Measurements from ENCODE around the gene ACOX2. TPM values are rescaled to one million over a fixed set of nuclear protein-coding genes. Genes with fewer than 3 reads are reported as not detected.
A peak's percentile ranks its signal among the peaks of the same experiment; 100 is the strongest.

Gene ACOX2
- total RNA-seq, 1 experiment from 2014 or later: 12.8 TPM

- H2AFZ ChIP-seq (ENCODE audit: low read depth, low read length, poor library complexity, severe bottlenecking): no peak overlapping the region
- H3K27me3 ChIP-seq (ENCODE audit: insufficient read depth, low read length): no peaks in the 10 kb centered on the region
- H4K20me1 ChIP-seq (ENCODE audit: insufficient read depth): no peaks in the 10 kb centered on the region
- H3K9me3 ChIP-seq (ENCODE audit: control insufficient read depth in 1 of 2, insufficient read depth in 1 of 2, low read depth in 1 of 2, low read length in 2 of 2): no peaks in the 10 kb centered on the region
- H3K79me2 ChIP-seq (ENCODE audit: insufficient read depth, low read length): no peaks in the 10 kb centered on the region
- H3K27ac ChIP-seq (ENCODE audit: low read depth, low read length): no peak overlapping the region
- peaks cover 11 to 28% of the 10 kb centered on the region in 2 experiments for H3K4me1 ChIP-seq (ENCODE audit: control insufficient read depth in 1 of 2, insufficient read depth in 2 of 2, low read length in 2 of 2)
- H3K4me3 ChIP-seq (replicated peaks in 1 of 2; ENCODE audit: low read depth in 1 of 2, low read length in 2 of 2): no peak overlapping the region
- H3K9me2 ChIP-seq (ENCODE audit: insufficient read depth): no peaks in the 10 kb centered on the region
- no peak for TF ChIP-seq ZFX (IDR thresholded peaks at IDR 0.05)
- ATAC-seq (no peak), DNase-seq (ENCODE audit: low read depth, low spot score) (no peak)
- CTCF ChIA-PET: no interaction called here
- BruUV-seq (replicated peaks): no TSS peak
- H3K4me2 ChIP-seq (ENCODE audit: low read length): no peak overlapping the region
- POLR2A ChIA-PET: no interaction called here
- RAD21 ChIA-PET (ENCODE audit: low non-redundant PET in 1 of 2, low total read pairs in 2 of 2, uncharacterized antibody in 2 of 2, unreplicated experiment in 2 of 2): no interaction called here
- H3K9ac ChIP-seq (ENCODE audit: low read length): no peak overlapping the region
- no peaks in the 10 kb centered on the region for H3K36me3 ChIP-seq (ENCODE audit: control insufficient read depth in 1 of 2, insufficient read depth in 2 of 2, low read length in 2 of 2)
- intact Hi-C loops (cut with micrococcal nuclease): no loop called here
Measured at GRCh38 chr3:58530354-58530865, 6.6 kb downstream of the ACOX2 start.

DNA sequence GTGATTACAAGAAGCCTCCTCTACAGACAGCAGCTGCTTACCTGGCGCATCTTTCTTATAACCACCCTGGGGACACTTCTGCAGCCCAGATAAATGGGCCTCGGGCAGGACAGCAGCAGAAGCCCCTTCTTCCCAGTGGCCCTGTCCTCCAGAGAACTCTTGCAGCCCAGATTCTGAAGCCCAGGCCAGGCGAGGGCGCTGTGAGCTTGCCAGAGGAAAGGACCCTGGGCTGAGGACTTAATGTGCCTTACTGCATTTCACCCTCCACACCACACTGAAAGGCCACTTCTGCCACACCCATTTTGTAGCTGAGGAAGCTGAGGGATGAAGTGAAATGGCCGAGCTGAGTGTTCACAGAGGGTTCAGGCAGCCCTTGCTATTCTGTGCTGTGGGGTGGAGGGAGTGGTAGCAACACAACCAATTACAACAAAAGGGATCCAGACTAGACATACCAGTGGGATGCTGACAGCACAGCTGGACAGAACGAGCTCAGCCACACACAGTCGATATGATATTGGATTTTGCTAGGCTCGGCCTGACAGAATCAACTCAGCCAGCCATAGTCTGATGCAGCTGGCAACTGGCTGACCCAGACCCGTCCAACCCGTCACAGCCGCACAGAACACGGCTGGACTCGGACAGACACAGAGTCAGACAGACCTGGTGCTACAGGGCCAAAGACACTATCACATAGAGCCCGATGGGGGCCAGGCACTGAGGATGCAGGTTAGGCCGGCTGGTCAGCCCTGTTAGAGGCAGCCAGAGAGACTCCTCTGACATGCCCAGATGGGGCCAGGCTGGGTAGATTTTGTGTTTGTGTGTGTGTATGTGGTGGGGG lies 7.3 kb downstream of the ACOX2 start:
- no peaks in the 10 kb centered on the region for H3K9me2 ChIP-seq (ENCODE audit: insufficient read depth)
- peaks cover 11 to 28% of the 10 kb centered on the region in 2 experiments for H3K4me1 ChIP-seq (ENCODE audit: control insufficient read depth in 1 of 2, insufficient read depth in 2 of 2, low read length in 2 of 2)
- ChIA-PET RAD21 (ENCODE audit: low non-redundant PET in 1 of 2, low total read pairs in 2 of 2, uncharacterized antibody in 2 of 2, unreplicated experiment in 2 of 2) (no interaction called here), POLR2A (interaction anchor here (1.0 kb wide), 1 partner anchor 58 kb away, joined by 3 read pairs; no protein-coding TSS in a partner anchor), CTCF (interaction anchor here (0.6 to 1.4 kb wide), 10 partner anchors 9 to 223 kb away, joined by 3 to 6 read pairs (median 4); no protein-coding TSS in a partner anchor)
- H4K20me1 ChIP-seq (ENCODE audit: insufficient read depth): no peaks in the 10 kb centered on the region
- no peaks in the 10 kb centered on the region for H3K36me3 ChIP-seq (ENCODE audit: control insufficient read depth in 1 of 2, insufficient read depth in 2 of 2, low read length in 2 of 2)
- H3K27ac ChIP-seq (ENCODE audit: low read depth, low read length): no peak overlapping the region
- no TSS peak for BruUV-seq (replicated peaks)
- ATAC-seq (peak; percentile 38), DNase-seq (ENCODE audit: low read depth, low spot score) (peak; percentile 27)
- no peak overlapping the region for H3K4me3 ChIP-seq (replicated peaks in 1 of 2; ENCODE audit: low read depth in 1 of 2, low read length in 2 of 2)
- no peaks in the 10 kb centered on the region for H3K79me2 ChIP-seq (ENCODE audit: insufficient read depth, low read length)
- H3K4me2 ChIP-seq (ENCODE audit: low read length): no peak overlapping the region
- H2AFZ ChIP-seq (ENCODE audit: low read depth, low read length, poor library complexity, severe bottlenecking): no peak overlapping the region
- intact Hi-C loops (cut with micrococcal nuclease): no loop called here
- no peaks in the 10 kb centered on the region for H3K9me3 ChIP-seq (ENCODE audit: control insufficient read depth in 1 of 2, insufficient read depth in 1 of 2, low read depth in 1 of 2, low read length in 2 of 2)
- TF ChIP-seq YY1 (IDR thresholded peaks at IDR 0.05; ENCODE audit: extremely low read depth, insufficient replicate concordance, low read depth, low read length) (no peak), RAD21 (IDR thresholded peaks at IDR 0.05; ENCODE audit: low read depth) (peak; percentile 60)
- TF ChIP-seq, protein P1, sequence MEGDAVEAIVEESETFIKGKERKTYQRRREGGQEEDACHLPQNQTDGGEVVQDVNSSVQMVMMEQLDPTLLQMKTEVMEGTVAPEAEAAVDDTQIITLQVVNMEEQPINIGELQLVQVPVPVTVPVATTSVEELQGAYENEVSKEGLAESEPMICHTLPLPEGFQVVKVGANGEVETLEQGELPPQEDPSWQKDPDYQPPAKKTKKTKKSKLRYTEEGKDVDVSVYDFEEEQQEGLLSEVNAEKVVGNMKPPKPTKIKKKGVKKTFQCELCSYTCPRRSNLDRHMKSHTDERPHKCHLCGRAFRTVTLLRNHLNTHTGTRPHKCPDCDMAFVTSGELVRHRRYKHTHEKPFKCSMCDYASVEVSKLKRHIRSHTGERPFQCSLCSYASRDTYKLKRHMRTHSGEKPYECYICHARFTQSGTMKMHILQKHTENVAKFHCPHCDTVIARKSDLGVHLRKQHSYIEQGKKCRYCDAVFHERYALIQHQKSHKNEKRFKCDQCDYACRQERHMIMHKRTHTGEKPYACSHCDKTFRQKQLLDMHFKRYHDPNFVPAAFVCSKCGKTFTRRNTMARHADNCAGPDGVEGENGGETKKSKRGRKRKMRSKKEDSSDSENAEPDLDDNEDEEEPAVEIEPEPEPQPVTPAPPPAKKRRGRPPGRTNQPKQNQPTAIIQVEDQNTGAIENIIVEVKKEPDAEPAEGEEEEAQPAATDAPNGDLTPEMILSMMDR (IDR thresholded peaks at IDR 0.05 in 2 of 3, conservative IDR thresholded peaks at IDR 0.05 in 1 of 3; ENCODE audit: borderline replicate concordance in 1 of 3, insufficient read depth in 1 of 3, low read depth in 2 of 3, low read length in 2 of 3): peak; percentile 64 to 80 (median 73); a peak in 5 of 6 replicates
- H3K27me3 ChIP-seq (ENCODE audit: insufficient read depth, low read length): no peaks in the 10 kb centered on the region
- H3K9ac ChIP-seq (ENCODE audit: low read length): no peak overlapping the region
